Thymus (tissue), 11 donors: ENCODE results near the gene RAB11B. TPM values are rescaled to one million over a fixed set of nuclear protein-coding genes. Genes with fewer than 3 reads are reported as not detected.
"Not testable (repeated sequence)": the region's sequence is repeated elsewhere in the genome, so short reads cannot be mapped to it uniquely, and the experiment has no call there.

Experiments
- DNase-seq, 9 donors: peaks; one replicate each; pipeline ENCODE4 v3.0.0-alpha.2; 2013; ENCODE audit warnings: low spot score in 9 of 9, low read depth in 6 of 9, missing footprints in 1 of 9
- H3K27ac ChIP-seq, 2 donors: one replicate each; pipeline ENCODE4 v1.5.1; 2013; ENCODE audit warnings: control low read depth in 1 of 2, low read depth in 1 of 2, low read length in 1 of 2, mild to moderate bottlenecking in 1 of 2, moderate library complexity in 1 of 2
- H3K27me3 ChIP-seq, 2 donors: one replicate each; pipeline ENCODE4 v1.5.1; 2013; ENCODE audit warnings: low read length in 1 of 2; ENCODE audit not compliant: control insufficient read depth in 2 of 2, insufficient read depth in 1 of 2
- H3K36me3 ChIP-seq, 2 donors: one replicate each; pipeline ENCODE4 v1.5.1; 2013; ENCODE audit warnings: low read length in 1 of 2, mild to moderate bottlenecking in 1 of 2, moderate library complexity in 1 of 2; ENCODE audit not compliant: control insufficient read depth in 2 of 2, insufficient read depth in 2 of 2
- H3K4me1 ChIP-seq, 2 donors: one replicate each; pipeline ENCODE4 v1.5.1; 2013; ENCODE audit warnings: low read length in 2 of 2; ENCODE audit not compliant: control insufficient read depth in 2 of 2, insufficient read depth in 2 of 2
- H3K4me3 ChIP-seq, 2 donors: one replicate each; pipeline ENCODE4 v1.5.1; 2013; ENCODE audit warnings: low read length in 2 of 2, control low read depth in 1 of 2, mild to moderate bottlenecking in 1 of 2
- H3K9me3 ChIP-seq, 2 donors: one replicate each; pipeline ENCODE4 v1.5.1; 2013; ENCODE audit warnings: low read length in 1 of 2, mild to moderate bottlenecking in 1 of 2; ENCODE audit not compliant: control insufficient read depth in 2 of 2, insufficient read depth in 1 of 2
- WGBS: extraction: QIAGEN DNeasy Blood & Tissue Kit; methylation state at CpG from one replicate; pipeline ENCODE4 v1.1.7; 2013; 5-methylcytosine and 5-hydroxymethylcytosine counted together
- polyA plus RNA-seq: library from polyadenylated mRNA; stranded (reverse); fragments of 200-250 nt; gene quantifications from one replicate; pipeline ENCODE4 v1.2.3, GENCODE V29; 2013
- total RNA-seq: library from RNA; stranded (reverse); fragments of 120-200 nt; gene quantifications from one replicate; pipeline ENCODE4 v1.2.4, GENCODE V29; 2013
- donor health status: healthy.

RAB11B gene
- total and polyA plus RNA-seq, 2 donors, result 5.6 to 81.9 TPM

GRCh38 chr19:8412783-8413628, 22.8 kb downstream of the RAB11B start, which contains the start of gene MARCHF2:
MARCHF2 (plus strand) TSS chr19:8413305; CDS start chr19:8421841, 8,536 bp downstream.
- DNase-seq, result peak; percentile 76 to 96 (median 92)
- Histone ChIP-seq H3K4me1 (peaks cover 4 to 9% of the 10 kb centered on the region in 2 donors), H3K4me3 (peak within 1 kb of the TSS; percentile 69 to 84), H3K27ac (no peak within 1 kb of the TSS), H3K27me3 (no peaks in the 10 kb centered on the region), H3K9me3 (no peaks in the 10 kb centered on the region), H3K36me3 (no peaks in the 10 kb centered on the region)
- 6% methylated on average over 89 of the region's 89 CpGs for WGBS

DNA sequence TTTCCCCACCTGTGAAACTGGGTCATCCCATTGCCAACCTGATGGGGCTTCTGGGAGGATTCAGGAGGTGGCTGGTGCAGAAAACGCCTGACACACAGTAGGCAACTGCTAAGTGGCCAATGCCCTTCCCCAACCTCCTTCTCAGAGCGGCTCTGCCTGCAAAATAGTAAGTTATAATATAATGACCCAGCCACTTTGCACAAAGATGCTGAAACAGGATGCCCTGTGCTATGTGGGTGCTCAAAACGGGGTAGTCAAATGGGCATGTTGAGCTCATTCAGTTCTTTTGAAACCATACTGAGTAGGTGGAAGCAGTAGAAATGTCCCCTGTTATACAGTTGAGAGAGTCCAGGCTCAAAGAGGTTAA, 23.5 kb downstream of the RAB11B start:
- Histone ChIP-seq H3K27me3 (no peaks in the 10 kb centered on the region), H3K36me3 (peaks cover 0 to 2% of the 10 kb centered on the region in 2 donors), H3K4me1 (peaks cover 4 to 9% of the 10 kb centered on the region in 2 donors), H3K27ac (no peak overlapping the region), H3K4me3 (peak overlapping the region; percentile 69 to 84), H3K9me3 (no peaks in the 10 kb centered on the region)
- DNase-seq, result peak in 1 of 9 donors; percentile 21
- WGBS, result 35% methylated on average over 3 of the region's 3 CpGs

GRCh38 chr19:8416796-8417195, 26.6 kb downstream of the RAB11B start:
- WGBS, result 99% methylated on average over 4 of the region's 4 CpGs
- Histone ChIP-seq H3K4me3 (no peak overlapping the region), H3K36me3 (peaks cover 4 to 7% of the 10 kb centered on the region in 2 donors), H3K4me1 (peaks cover 4 to 9% of the 10 kb centered on the region in 2 donors), H3K27me3 (no peaks in the 10 kb centered on the region), H3K9me3 (no peaks in the 10 kb centered on the region), H3K27ac (no peak overlapping the region)
- DNase-seq, result no peak

DNA sequence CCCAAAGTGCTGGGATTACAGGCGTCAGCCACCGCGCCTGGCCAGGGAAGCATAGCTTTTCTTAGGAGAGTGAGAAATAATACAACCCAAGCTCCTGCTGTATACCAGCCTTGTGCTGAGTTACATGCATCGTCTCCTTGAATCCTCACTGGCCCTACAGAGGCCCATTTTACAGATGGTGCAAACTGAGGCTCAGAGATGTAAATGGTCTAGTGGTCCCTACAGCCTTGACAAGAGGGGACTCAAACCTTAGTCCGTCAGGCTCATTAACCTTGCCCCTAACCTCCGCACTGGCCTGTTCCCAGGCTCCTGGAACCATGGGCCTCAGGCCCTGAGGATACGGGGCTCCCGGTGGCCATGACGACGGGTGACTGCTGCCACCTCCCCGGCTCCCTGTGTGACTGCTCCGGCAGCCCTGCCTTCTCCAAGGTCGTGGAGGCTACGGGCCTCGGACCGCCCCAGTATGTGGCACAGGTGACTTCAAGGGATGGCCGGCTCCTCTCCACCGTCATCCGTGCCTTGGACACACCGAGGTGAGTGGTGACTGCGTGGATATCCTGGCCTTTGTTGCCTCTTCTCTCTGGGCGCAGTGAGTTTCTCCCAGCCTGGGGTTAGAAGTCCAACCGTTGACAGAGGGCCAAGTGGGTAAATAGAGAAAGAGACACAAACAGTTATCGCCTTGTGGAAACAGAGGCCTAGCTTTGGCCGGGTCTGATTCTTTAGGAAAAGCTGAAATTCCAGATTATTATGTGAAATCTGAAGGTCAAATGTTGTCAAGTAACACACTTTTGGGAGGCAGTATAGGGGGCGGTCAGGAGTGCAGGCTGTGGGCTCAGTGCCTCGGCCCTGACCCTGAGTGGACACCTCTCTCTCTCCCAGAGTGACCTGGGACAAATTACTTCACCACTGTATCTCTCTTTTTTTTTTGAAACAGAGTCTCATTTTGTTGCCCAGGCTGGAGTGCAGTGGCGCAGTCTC, 31.6 kb downstream of the RAB11B start:
- H3K4me1 ChIP-seq, result peaks cover 0 to 3% of the 10 kb centered on the region in 2 donors
- H3K27ac ChIP-seq, result no peak overlapping the region
- DNase-seq, result no peak
- no peak overlapping the region for H3K4me3 ChIP-seq
- peaks cover 13 to 32% of the 10 kb centered on the region in 2 donors for H3K36me3 ChIP-seq
- H3K9me3 ChIP-seq, result no peaks in the 10 kb centered on the region
- 97% methylated on average over 28 of the region's 28 CpGs for WGBS
- no peaks in the 10 kb centered on the region for H3K27me3 ChIP-seq

DNA sequence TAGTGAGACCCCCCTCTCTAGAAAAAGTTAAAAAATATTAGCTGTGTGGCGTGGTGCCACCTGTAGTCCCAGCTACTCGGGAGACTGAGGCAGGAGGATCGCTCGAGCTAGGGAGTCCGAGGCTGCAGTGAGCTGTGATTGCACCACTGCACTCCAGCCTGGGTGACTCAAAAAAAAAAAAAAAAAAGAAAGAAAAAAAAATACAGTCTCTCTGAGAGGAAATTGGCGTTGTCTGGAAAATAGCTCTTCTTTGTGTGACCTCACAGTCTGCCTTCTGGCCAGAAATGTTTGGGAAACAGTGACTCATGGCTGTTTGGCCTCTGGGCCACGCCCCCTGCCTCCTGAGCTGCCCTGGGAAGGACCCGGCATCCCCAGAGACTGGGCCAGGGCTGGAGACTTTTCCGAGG, 33.7 kb downstream of the RAB11B start:
- Histone ChIP-seq H3K27ac (peak overlapping the region; percentile 47 to 60), H3K4me1 (peaks cover 0 to 3% of the 10 kb centered on the region in 2 donors), H3K27me3 (no peaks in the 10 kb centered on the region), H3K9me3 (no peaks in the 10 kb centered on the region), H3K4me3 (no peak overlapping the region), H3K36me3 (peaks cover 16 to 33% of the 10 kb centered on the region in 2 donors)
- WGBS, result 92% methylated on average over 9 of the region's 9 CpGs
- DNase-seq, result no peak

DNA sequence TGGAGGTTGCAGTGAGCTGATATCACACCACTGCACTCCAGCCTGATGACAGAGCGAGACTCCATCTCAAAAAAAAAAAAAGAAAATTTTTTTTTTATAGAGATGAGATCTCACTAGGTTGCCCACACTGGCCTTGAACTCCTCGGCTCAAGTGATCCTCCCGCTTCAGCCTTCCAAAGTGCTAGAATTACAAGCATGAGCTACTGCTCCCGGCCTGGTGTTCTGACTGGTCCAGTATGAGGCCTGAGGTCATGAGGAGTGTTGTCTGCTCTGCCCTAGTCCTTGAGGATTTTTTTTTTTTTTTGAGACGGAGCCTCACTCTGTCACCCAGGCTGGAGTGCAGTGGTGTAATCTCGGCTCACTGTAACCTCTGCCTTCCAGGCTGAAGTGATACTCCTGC, 35.2 kb downstream of the RAB11B start:
- peaks cover 16 to 36% of the 10 kb centered on the region in 2 donors for H3K36me3 ChIP-seq

GRCh38 chr19:8426283-8426682, 36.1 kb downstream of the RAB11B start:
- H3K27me3 ChIP-seq, result no peaks in the 10 kb centered on the region
- DNase-seq, result no peak

More for the DNA sequence above, 35.2 kb downstream of the RAB11B start:
- not testable (repeated sequence) for H3K27ac ChIP-seq, H3K27me3 ChIP-seq, DNase-seq, H3K4me1 ChIP-seq, H3K9me3 ChIP-seq, H3K4me3 ChIP-seq
- 97% methylated on average over 6 of the region's 6 CpGs for WGBS

GRCh38 chr19:8429044-8429443, 38.9 kb downstream of the RAB11B start:
- Histone ChIP-seq H3K27me3 (no peaks in the 10 kb centered on the region), H3K9me3 (no peaks in the 10 kb centered on the region), H3K36me3 (peaks cover 18 to 36% of the 10 kb centered on the region in 2 donors), H3K4me1 (no peaks in the 10 kb centered on the region), H3K27ac (no peak overlapping the region), H3K4me3 (no peak overlapping the region)
- DNase-seq, result no peak
- WGBS, result 90% methylated on average over 6 of the region's 6 CpGs

More at GRCh38 chr19:8426283-8426682, 36.1 kb downstream of the RAB11B start:
- no peaks in the 10 kb centered on the region for H3K9me3 ChIP-seq
- H3K4me1 ChIP-seq, result peaks cover 0 to 3% of the 10 kb centered on the region in 2 donors
- H3K36me3 ChIP-seq, result peaks cover 22 to 45% of the 10 kb centered on the region in 2 donors
- no peak overlapping the region for H3K27ac ChIP-seq
- 98% methylated on average over 7 of the region's 7 CpGs for WGBS
- no peak overlapping the region for H3K4me3 ChIP-seq
